Superior temporal gyrus (tissue), 1 donor: ENCODE data around the gene NT5DC3.
"Not testable (repeated sequence)": the region's sequence is repeated elsewhere in the genome, so short reads cannot be mapped to it uniquely, and the experiment has no call there.

Source experiments
- DNase-seq: peaks from one replicate; pipeline ENCODE4 v3.0.0-alpha.2; 2016; ENCODE audit errors: extremely low spot score

Gene NT5DC3

DNA sequence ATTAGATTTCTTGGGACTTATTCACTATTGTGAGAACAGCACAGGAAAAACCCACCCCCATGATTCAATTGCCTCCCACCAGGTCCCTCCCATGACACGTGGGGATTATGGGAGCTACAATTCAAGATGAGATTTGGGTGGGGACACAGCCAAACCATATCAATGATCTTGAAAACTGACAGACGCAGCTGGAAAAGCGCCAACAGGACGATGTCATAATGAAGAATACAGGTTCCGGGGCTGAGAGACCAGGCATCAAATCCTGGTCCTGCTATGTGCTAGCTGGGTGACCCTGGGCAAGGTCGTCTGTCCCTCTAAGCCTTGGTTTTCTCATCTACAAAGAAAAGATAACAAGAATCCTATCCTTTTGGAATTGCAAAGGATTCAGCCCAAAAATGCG is 31.4 kb downstream of the NT5DC3 start:
- DNase-seq = not testable (repeated sequence)

DNA sequence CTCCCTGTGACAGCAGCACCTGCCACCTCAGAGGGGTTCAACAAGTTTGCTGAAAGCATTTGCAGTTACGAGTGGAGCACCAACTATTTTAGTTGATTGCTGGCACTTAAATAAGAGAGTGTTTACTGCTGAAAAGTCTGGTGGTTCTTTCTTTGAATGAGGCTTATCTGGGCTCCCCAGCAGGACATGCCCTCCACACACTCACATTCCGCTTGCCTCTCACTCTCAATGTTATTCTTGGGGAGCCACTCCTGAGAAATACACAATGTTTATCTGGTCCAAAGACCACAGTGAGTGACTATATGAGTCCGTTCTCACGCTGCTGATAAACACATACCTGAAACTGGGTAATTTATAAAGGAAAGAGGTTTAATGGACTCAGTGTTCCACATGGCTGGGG is 31.9 kb downstream of the NT5DC3 start:
- DNase-seq = no peak

DNA sequence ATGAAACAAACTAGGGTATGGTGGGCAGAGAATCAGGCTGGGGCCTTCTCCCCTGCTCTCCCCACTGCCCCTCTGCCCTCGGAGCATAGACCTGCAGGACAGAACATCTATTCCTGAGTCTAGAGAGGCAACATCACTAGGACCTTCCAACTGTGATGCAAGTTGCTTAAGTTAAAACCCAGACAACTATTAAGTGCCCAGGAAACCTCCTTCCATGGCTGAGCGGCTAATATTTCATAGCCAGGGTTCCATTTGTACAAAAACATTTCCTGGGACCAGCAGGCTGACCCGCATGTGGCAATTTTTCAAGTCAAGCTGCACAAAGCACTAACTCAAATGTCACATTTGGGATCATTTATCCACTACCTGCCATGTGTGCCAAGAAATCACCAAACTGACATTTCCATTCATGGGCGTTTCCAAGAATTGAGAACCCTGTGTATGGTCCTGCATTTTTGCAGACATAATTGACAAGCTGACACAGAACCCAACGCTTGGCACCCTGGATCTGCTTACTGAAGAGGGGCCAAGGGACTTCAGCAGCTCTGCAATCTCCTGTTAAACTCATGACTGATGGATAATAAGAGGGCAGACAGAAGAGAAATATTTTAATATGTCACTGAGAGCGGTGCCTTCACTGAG is 32.7 kb downstream of the NT5DC3 start:
- no peak for DNase-seq

DNA sequence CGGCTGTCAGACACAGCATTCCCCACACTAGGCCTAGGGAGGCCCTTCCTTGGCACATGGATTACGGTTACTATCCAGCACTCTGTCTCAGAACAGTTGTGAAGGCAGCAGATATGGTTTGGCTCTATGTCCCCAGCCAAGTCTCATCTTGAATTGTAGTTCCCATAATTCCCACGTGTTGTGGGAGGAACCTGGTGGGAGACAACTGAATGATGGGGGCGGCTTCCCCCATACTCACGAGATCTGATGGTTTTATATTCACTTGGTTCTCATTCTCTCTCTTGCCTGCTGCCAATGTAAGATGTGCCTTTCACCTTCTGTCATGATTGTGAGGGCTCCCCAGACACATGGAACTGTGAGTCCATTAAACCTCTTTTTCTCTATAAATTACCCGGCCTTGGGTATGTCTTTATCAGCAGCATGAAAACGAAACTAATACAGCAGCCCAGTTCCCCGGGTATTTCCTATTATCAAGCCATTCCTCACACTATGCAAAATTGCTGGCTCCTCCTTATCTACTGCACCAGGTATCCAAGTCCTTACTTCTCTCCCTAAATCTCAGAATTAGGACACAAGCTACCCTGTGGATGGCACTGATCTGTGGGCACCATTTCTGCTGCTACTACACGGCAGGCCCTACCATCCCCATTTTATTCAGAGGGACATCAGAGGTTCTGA is 33.3 kb downstream of the NT5DC3 start:
- DNase-seq = no peak

DNA sequence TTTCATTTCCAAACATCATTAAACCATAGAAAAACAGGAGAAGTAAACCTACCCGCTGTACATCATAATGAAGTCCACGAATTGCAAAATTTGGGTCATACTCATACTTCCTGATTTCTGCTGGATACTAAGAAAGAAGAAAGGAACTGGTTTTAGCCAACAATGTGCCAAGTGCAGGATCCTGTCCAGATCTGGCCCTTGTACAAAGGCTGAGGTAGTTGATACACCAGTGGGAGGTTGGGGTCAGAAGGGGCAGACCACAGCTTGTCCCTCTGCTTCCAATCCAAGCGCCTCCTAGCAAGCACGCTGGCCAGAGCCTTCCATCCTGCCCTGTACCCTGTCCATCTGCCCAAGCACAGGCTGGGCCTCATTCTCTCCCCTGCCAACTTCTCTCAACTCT is 34.2 kb downstream of the NT5DC3 start:
- no peak for DNase-seq

DNA sequence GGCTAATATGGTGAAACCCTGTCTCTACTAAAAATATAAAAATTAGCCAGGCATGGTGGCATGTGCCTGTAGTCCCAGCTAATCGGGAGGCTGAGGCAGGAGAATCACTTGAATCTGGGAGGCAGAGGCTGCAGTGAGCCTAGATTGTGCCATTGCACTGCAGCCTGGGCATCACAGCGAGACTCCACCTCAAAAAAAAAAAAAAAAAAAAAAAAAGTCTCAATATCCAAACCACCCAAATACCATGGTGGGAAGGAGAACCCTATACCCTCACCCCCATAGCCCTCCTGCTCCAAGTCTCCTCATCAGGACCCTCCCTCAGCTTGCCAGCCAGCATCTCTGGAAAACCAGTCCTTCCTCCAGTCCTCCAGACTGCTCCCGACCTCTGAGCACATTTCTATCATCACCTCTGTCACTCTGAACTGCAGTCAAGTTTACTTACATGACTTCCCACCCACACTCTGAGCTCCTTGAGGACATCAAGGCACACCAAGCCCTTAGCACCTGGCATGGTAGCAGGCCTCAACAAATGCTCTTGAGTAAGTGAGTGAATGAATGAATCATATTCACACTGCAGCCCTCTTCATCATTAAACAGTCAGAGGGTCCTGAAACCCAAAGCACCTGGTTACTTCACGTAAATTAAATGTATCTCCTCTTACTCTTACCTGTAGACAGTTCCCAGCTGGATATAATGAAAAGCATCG is 35.2 kb downstream of the NT5DC3 start:
- no peak for DNase-seq

DNA sequence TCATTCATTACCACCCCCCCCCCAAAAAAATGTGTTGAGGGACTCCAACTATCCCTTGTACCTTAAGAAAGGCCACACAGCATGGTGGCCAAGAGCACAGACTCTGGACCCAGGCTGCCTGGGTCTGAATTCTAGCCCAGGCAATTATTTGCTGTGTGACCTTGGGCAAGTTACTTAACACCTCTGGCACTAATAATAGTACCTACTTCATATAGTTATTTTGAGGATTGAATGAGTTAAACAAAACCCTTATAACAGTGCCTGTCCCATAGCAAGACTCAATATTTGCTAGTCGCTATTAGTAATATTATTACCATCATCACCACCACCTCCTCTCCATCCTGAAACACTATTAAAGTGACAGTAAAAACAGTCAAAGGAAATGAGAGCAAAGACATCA is 37.2 kb downstream of the NT5DC3 start:
- no peak for DNase-seq

DNA sequence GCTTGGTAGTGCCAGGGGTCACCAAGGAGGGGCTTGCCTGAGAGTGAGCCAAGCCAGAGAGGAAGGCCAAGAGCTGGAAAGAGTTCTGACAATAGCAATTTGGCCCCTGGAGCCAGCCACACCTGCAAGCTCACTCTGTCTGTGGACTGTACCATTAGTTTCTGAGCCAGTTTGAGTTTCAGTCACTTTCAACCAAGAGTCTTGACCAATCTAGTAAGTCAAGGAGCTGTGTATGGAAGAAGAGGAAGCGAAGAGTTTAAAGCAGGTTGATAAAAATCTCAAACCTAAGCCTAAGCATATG is 38.5 kb downstream of the NT5DC3 start:
- no peak for DNase-seq

DNA sequence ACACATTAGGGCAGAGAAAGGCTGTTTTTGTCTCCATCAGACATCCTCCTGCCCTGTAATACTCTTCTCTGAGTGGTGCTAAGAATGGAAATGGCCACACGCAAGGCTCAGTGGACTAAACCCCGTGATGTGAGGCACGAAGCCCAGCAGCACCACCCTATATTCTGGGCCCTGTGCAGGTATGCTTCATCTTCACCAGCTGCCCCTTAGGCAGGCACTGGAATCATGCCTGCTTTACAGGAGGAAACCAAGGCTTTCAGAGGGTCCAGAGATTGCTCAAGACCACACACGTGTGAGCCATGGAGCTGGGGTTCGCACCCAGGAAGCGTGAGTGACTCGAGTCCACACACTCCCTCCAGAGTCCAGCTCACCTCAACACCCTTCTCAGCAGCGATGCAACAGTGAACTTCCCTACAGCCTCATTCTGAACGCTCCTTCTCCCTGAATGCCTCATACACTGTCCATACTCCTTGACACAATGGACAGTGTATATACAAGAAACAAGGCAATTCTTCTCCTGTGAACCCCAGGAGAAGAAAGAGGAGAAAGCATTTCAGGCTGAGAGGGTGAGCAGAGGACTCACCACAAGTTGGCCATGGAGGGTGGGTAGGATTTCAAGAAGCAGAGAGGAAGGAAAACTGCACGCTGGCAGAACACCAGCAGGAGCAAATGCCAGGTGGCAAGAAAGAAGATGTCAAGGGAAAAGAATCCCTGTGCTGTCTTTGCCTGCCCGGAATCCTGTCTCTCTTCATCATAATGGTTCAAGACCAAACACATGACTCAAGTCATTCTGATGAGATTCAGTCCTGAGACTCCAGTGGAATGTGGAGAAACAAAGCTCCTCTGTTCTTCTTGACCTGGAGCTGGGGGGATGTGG is 39.1 kb downstream of the NT5DC3 start:
- no peak for DNase-seq

DNA sequence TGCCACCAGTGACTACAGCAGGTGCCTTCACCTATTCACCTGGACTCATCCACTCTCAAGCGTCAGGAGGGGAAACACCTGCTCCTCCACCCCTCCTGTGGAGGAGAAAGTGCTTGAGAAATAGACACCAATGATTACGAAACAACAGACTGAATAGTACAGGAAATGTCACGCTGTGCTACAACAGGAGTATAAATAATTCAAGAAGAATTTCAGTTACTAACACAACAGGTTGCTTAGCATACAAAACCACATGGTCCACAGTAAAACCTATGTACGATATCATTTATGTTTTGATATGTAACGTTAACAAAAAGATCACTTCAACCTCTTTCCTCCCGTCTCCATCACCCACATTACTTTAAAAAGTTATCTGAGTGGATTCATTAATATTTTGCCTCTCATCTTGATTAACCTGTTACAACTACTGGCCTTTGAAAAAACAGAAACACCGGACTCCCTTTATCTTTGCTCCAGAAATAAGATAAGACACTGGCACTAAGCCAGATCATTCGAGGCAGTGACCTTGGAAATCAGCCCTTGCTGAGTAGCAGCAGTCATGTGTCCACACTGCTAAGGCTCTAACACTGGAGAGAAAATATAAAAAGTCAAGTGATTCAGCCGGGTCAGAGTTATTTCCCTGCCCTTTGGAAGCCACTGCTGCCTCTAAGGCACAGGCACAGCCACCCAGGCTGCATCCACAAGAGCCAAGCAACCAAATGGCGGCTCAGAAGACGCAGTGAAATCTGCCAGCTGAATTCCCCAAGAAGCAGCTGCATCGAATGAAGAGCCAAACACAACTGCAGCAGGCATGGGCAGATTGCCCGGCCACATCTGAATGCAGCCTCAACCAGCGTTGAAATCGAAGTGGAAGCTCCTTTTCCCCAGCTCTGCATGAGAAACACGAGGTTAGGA is 40.9 kb downstream of the NT5DC3 start:
- peak; percentile 75 for DNase-seq

DNA sequence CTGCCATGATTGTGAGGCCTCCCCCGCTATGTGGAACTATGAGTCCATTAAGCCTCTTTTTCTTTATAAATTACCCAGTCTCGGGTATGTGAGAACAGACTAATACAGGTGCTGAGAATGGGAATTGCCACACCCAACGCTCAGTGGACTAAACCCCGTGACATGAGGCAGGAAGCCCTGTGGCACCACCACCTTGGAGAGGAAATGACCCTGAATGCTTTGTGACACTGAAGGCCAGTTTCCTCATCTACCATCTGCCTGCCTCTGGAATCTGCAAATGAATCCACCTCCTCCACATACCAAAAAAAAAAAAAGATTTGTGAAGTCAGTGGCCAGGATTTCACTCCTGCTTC is 41.6 kb downstream of the NT5DC3 start:
- no peak for DNase-seq

DNA sequence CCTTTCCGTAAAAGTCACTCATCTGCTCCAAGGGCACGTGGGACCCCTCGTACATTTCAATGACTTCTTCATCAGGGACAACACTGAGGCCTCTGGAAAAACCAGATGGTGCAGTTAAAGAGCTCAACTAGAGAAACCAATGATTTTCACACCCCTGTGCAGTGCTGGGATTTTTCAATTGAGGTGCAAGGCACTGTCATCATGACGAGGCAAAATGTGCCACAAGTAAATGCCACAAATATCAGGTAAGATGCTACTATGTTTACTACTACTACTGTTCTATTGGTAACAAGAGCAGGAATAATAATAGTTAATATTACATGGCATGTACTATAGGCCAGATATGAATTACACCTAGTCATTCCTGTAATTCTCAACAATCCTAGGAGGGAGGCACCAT is 42.4 kb downstream of the NT5DC3 start:
- DNase-seq = no peak

DNA sequence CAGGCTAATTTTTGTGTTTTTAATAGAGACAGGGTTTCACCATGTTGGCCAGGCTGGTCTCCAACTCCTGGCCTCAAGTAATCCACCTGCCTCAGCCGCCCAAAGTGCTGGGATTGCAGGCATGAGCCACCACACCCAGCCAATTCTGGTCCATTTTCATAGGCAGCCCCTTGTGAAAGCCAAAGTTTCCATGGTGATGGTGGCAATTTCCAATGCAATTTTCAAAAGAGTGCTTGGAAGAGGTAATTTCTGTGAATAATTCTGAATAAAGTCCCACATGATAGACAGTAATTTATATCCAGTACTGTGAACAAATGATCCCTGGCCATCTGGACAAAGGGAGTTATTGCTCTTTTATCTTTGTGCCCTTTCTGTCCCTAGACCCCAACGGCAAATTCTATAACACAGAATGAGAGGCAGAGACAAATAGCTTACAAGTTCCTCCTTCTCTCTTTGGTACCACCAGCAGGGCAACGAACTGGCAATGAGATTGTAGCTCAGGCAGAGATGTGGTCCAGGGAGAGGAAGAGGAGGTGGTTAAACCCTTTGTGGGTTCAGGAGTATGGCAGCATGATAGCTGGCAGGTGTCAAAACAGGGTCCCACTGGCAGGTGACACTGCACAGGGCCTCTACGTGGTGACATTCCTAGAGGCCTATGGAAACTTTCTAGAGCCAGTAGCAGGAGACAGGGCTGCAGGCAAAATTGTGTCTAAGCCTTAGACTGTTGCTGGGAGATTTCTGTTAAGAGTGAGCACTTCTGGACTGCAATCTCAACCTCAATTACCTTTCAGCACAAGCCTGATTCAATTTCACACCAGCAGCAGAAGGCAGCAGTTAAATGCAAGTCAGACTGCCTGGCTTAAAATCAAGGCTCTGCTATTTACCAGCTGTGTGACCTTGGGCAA is 46.5 kb downstream of the NT5DC3 start:
- DNase-seq = no peak

DNA sequence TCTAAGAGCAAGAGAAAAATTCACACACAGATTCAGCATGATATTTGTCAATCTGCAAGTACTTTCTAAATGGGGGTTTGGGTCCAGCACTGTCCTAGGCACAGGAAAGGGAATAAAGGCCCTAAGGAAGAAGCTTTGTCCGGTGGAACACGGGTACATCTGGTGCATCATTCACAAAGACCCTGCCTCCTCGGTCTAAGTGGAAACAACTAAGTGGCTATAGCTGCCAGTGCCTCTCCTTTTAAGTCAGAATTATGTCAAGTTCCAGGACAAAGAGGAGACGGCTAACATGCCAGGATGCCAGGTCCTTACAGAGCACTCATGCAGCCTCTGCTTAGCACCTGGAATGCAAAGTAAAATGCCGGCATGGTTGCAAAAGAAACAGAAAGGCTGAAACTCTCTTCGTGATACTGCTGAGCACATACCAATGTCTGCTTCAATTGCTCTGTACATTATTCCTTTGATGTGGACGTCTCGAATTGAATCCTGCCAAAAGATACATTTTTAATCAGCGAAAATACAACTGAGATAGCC is 47.5 kb downstream of the NT5DC3 start:
- DNase-seq = no peak

DNA sequence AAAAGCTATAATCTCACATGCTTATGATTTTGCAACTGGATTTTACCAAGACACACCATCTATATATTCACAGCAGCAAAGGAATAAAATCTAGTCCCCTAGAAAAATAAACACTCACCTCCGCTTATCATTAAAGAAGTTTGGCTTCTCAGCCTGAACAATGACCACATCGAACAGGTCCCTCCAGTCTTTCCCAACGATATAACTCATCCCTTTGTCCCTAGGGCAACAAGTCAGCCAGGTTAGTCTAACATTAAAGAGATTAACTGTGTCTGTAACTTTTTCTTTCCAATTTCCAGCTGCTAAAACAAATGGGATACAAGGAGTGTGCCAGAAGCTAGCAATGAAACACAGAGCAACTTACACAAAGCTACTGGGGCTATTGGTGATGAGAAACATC is 48.0 kb downstream of the NT5DC3 start:
- DNase-seq = no peak

DNA sequence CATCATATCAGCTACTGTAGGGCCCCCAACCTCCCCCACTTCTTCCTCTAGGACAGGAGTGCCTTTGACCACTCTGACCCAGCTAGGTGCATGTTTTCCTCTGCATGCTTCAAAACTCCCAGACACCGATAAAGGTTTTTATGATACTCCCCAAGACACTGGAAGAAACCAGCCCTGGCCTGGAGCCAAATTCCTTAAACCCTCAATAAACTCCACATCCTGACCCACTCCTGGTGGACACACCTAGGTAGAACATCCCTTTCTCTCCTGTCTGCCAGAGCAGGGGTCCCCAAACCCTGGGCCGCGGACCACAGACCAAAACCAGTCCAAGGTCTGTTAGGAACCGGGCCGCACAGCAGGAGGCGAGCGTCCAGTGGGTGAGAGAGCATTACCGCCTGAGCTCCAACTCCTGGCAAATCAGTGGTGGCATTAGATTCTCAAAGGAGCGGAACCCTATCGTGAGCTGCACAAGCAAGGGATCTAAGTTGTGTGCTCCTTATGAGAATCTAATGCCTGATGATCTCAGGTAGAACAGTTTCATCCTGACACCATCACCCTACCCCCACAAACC is 49.6 kb downstream of the NT5DC3 start:
- no peak for DNase-seq

DNA sequence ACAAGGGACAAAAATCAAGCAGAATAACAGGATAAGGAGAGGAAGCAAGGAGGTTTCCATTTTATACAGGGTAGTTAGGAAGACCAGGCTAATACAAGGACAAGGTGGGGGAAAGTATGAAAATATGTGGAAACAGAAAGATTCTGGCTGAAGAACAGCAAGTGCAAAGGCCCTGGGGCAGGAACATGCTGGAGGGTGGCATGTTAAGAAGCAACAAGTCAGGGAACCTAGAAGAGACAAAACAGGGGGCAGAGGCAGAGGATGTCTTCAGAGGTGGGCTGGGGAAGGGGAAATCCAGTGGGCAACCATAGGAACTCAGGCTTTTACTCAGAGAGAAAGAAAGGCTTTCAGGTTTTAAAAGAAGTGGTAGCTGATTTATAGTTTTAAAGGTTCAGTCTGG is 54.8 kb downstream of the NT5DC3 start:
- no peak for DNase-seq

DNA sequence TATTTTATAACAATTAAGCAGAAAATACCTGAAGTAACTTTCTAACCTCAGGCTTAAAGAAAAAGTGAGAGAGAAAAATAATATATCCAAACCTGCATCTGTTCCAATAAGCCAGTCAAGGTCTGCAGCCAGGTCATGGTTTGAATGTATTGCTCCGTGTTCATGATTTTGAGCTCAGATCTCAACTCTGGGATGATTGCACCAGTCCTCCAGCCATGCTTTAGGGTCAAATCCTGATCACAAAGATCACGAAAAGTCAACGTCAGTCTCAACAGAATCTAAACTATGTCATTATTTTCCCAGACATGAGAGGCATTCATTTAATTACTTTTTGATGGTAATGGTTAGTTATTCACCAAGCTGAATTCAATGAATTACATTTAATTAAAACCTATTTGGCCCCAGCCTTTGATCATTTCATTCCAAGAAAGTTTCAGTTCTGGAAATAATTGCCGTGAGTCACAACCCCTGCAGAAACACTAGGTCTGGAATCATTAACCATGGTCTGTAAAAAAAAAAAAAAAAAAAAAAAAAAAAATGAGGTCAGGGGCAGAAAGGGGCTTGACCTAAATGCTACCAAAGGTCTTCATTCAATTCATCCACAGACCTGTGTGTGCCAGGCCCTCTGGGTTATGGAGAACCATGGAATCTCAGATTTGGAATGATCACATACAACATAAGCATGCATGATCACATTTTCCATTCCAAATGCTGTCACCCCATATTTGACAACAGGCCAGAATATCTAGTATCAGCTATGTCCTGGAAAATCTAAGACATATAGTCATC is 55.6 kb downstream of the NT5DC3 start:
- DNase-seq = no peak
